ENCODE measurements around the gene CCDC85A. TPM values are rescaled to one million over a fixed set of nuclear protein-coding genes. Genes with fewer than 3 reads are reported as not detected.

Gene CCDC85A
- total RNA-seq, 1 donor, result 5.2 TPM

DNA sequence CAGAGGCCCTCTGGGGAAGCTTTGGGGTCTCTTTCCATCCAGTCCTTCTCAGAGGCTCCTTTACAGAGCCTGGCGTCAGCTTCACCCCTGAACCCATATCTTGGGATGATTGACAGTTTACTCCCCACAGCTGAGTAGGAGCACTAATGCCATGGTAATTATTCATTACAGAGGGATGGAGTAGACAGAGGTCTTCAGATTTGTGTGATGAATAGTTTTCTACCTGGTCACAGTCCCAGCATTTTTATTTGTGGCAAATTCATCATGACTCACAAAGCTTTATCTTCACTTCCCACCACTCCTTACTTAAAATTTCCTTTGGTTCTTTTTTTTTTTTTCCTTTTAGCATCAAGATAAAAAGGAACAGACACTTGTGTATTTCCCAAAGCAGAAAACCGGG lies 104.2 kb downstream of the CCDC85A start:
- TF ChIP-seq, protein P1, sequence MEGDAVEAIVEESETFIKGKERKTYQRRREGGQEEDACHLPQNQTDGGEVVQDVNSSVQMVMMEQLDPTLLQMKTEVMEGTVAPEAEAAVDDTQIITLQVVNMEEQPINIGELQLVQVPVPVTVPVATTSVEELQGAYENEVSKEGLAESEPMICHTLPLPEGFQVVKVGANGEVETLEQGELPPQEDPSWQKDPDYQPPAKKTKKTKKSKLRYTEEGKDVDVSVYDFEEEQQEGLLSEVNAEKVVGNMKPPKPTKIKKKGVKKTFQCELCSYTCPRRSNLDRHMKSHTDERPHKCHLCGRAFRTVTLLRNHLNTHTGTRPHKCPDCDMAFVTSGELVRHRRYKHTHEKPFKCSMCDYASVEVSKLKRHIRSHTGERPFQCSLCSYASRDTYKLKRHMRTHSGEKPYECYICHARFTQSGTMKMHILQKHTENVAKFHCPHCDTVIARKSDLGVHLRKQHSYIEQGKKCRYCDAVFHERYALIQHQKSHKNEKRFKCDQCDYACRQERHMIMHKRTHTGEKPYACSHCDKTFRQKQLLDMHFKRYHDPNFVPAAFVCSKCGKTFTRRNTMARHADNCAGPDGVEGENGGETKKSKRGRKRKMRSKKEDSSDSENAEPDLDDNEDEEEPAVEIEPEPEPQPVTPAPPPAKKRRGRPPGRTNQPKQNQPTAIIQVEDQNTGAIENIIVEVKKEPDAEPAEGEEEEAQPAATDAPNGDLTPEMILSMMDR (IDR thresholded peaks at IDR 0.05; ENCODE audit: insufficient read depth, low read depth, low read length), result no peak
- H3K4me3 ChIP-seq (ENCODE audit: low read depth, low read length), result no peak overlapping the region
- DNase-seq (ENCODE audit: low read depth), result no peak

- H3K4me3 ChIP-seq (ENCODE audit: low read depth, low read length), result no peak overlapping the region
- no peak for DNase-seq (ENCODE audit: low read depth)
- TF ChIP-seq, protein P1 (IDR thresholded peaks at IDR 0.05; ENCODE audit: insufficient read depth, low read depth, low read length), result peak; percentile 17
Measured at GRCh38 chr2:56288838-56289580, 105.2 kb downstream of the CCDC85A start.

- no peak overlapping the region for H3K4me3 ChIP-seq (ENCODE audit: low read depth, low read length)
- no peak for DNase-seq (ENCODE audit: low read depth)
- TF ChIP-seq, protein P1 (IDR thresholded peaks at IDR 0.05; ENCODE audit: insufficient read depth, low read depth, low read length), result no peak
Measured at GRCh38 chr2:56291711-56292110, 107.9 kb downstream of the CCDC85A start.

DNA sequence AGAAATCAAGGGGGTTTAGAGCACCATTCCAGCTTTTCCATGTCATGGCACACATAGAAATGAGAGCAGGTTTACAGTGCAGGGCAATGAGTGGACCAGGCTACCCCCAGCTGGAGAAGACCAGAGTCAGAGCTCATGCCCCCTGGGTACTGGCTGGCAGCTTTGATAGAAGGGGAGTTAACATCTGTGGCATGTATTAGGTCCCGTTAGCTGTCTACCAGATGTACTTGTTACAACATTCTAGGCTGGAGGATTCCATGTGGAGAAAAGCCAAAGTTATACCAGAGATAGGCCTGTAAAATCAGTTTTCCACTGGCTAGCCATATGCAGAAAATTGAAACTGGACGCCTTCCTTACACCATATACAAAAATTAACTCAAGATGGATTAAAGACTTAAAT lies 109.2 kb downstream of the CCDC85A start:
- DNase-seq (ENCODE audit: low read depth), result no peak
- TF ChIP-seq, protein P1 (IDR thresholded peaks at IDR 0.05; ENCODE audit: insufficient read depth, low read depth, low read length), result no peak
- H3K4me3 ChIP-seq (ENCODE audit: low read depth, low read length), result no peak overlapping the region

DNA sequence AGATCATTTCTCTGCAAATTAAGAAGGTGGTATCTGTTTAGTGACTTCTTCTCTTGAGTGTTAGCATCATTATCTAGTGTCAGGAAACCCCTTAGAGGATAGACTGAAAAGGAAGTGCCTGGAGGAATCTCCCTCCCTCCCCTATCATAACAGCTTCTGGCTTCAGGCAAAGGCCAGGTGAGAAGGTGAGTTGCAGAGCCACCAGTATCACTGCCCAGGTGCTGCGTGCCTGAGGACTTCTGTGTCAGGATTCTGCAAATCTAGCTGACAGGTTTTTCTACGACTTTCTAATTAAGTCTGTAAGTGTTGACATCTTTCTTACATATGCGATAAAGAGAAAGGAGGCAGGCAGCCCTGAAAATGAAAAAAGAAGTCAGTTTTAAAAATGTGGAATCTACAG lies 111.9 kb downstream of the CCDC85A start:
- TF ChIP-seq, protein P1 (IDR thresholded peaks at IDR 0.05; ENCODE audit: insufficient read depth, low read depth, low read length), result no peak
- H3K4me3 ChIP-seq (ENCODE audit: low read depth, low read length), result no peak overlapping the region
- no peak for DNase-seq (ENCODE audit: low read depth)

DNA sequence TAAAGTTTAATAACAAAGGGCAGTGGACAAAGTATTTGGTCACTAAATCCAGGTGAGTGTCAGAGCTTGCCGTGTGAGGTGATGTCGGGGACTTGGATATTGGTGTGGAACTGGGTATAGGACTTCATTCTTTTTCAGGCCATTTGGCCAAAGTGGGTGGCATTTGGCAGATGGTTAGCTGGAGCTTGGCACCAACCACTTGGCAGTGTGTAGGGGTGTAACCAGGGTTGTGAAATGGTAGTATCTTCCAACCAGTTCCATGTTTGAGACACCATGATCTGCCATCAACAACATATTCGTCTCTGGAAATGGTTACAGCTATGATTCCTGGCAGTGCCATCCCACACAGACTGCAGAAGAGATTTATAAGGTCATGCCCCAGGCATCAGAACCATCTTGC lies 113.9 kb downstream of the CCDC85A start:
- no peak for DNase-seq (ENCODE audit: low read depth)
- H3K4me3 ChIP-seq (ENCODE audit: low read depth, low read length), result no peak overlapping the region
- TF ChIP-seq, protein P1 (IDR thresholded peaks at IDR 0.05; ENCODE audit: insufficient read depth, low read depth, low read length), result no peak

All from fibroblast of villous mesenchyme (primary cell).